BLaER1 (cell line): Measurements from ENCODE around the gene DSTYK.
A peak's percentile ranks its signal among the peaks of the same experiment; 100 is the strongest.
"Not testable (repeated sequence)": the region's sequence is repeated elsewhere in the genome, so short reads cannot be mapped to it uniquely, and the experiment has no call there.

Source experiments
- H3K27ac ChIP-seq: shearing (Covaris generic); formaldehyde crosslinking; 2 replicates; pipeline ENCODE4 v1.8.1; 2022
- H3K27me3 ChIP-seq: shearing (Covaris generic); formaldehyde crosslinking; 2 replicates; pipeline ENCODE4 v1.8.1; 2022
- H3K36me3 ChIP-seq: shearing (Covaris generic); formaldehyde crosslinking; 2 replicates; pipeline ENCODE4 v1.8.1; 2022
- H3K4me1 ChIP-seq: shearing (Covaris generic); formaldehyde crosslinking; 2 replicates; pipeline ENCODE4 v1.8.1; 2022
- H3K4me2 ChIP-seq: shearing (Covaris generic); formaldehyde crosslinking; 2 replicates; pipeline ENCODE4 v1.8.1; 2022
- H3K4me3 ChIP-seq: shearing (Covaris generic); formaldehyde crosslinking; 2 replicates; pipeline ENCODE4 v1.8.1; 2022
- H3K9ac ChIP-seq: shearing (Covaris generic); formaldehyde crosslinking; 2 replicates; pipeline ENCODE4 v1.8.1; 2022
- H3K9me3 ChIP-seq: shearing (Covaris generic); formaldehyde crosslinking; 2 replicates; pipeline ENCODE4 v1.8.1; 2022
- H4K20me1 ChIP-seq: shearing (Covaris generic); formaldehyde crosslinking; 2 replicates; pipeline ENCODE4 v1.8.1; 2022
- Cebpa-rat ChIP-seq: shearing (Covaris generic); IDR thresholded peaks from 2 replicates; pipeline ENCODE4 v1.8.1; 2022

Gene DSTYK

DNA sequence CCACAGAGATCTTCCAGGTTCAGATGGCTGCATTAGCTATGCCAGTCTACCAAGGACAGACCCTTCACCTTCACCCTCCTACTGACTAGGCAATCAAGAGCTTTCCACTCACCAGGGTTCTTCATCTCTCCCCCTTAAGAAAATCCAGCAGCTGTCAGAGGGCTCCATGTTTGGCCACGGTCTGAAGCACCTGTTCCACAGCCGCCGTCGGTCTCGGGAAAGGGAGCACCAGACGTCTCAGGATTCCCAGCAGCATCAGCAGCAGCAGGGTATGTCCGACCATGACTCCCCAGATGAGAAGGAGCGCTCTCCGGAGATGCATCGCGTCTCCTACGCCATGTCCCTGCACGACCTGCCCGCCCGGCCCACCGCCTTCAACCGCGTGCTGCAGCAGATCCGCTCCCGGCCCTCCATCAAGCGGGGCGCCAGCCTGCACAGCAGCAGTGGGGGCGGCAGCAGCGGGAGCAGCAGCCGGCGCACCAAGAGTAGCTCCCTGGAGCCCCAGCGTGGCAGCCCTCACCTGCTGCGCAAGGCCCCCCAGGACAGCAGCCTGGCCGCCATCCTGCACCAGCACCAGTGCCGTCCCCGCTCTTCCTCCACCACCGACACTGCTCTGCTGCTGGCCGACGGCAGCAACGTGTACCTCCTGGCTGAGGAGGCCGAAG, 30.0 kb upstream of the DSTYK start:
- H3K9ac ChIP-seq: no peak overlapping the region
- no peak for TF ChIP-seq Cebpa-rat
- no peak overlapping the region for H3K27ac ChIP-seq

DNA sequence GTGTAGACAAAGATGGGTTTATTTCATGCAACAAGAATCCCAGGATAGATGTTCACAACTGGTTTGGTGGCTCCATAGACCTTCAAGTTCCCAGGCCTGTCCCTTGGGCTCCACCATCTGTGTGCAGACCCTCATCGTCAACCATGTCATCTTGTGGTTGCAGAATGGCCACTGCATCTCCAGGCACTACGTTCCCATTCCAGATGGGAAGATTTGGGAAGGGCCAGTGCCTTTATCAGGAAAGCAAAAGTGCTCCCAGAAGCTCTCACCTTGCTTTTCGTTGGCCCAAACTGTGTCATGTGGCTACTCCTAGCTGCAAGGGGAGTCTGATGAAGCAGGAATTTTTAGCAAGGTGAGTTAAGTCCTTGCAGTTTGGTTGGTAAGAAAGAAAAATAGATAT, 29.1 kb upstream of the DSTYK start:
- Histone ChIP-seq H3K36me3 (no peaks in the 10 kb centered on the region), H3K4me1 (peaks cover 34% of the 10 kb centered on the region), H3K27ac (no peak overlapping the region), H3K4me3 (no peak overlapping the region), H4K20me1 (no peaks in the 10 kb centered on the region), H3K4me2 (no peak overlapping the region), H3K9ac (no peak overlapping the region), H3K9me3 (no peaks in the 10 kb centered on the region), H3K27me3 (no peaks in the 10 kb centered on the region)
- no peak for TF ChIP-seq Cebpa-rat

More for the DNA sequence above, 30.0 kb upstream of the DSTYK start:
- peaks cover 34% of the 10 kb centered on the region for H3K4me1 ChIP-seq
- H4K20me1 ChIP-seq: no peaks in the 10 kb centered on the region
- no peaks in the 10 kb centered on the region for H3K36me3 ChIP-seq
- H3K9me3 ChIP-seq: no peaks in the 10 kb centered on the region
- H3K27me3 ChIP-seq: no peaks in the 10 kb centered on the region
- H3K4me3 ChIP-seq: no peak overlapping the region
- no peak overlapping the region for H3K4me2 ChIP-seq

DNA sequence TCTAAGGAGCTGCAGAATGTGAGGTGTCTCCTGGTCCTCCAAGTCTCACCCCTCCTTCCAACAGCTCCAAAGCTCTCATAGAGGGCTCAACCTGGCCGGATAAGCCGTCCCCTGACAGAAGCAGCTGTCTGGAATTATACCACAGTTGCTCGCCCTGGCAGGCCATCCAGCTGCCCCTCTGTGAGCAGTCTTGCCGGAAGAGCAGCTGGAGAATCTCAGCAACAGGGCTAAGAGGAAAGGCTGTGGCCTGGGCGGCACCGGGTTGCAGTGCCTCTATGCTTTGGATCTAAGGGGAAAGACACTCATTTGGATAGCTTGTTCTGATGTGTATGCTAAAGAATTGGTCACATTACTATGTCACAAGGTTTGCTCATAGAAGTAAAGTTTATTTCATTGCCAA, 28.6 kb upstream of the DSTYK start:
- TF ChIP-seq Cebpa-rat: no peak
- H3K4me1 ChIP-seq: peaks cover 34% of the 10 kb centered on the region

DNA sequence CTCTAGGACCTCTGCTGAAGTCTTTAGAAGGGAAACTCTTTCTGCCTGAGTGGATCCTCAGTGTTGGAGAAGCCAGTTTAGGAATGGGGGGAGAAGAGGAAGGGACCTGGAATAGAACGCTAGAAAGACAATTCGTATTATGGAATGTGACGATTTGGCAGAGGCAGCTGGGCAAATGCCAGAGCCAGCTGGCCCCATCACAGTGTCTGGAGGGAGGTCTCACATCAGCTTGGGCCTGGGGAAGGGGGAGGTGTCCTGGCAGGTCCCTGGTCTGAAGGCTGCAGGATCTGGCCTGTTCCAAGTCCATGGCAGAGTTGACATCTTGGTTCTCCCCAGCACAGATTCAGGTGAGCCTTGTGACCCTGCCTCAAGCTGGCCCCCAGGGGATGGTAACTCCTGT, 27.6 kb upstream of the DSTYK start:
- Histone ChIP-seq H3K9ac (no peak overlapping the region), H3K4me1 (peaks cover 34% of the 10 kb centered on the region), H3K36me3 (no peaks in the 10 kb centered on the region), H3K27me3 (no peaks in the 10 kb centered on the region), H3K27ac (no peak overlapping the region), H3K4me3 (no peak overlapping the region), H4K20me1 (no peaks in the 10 kb centered on the region), H3K9me3 (no peaks in the 10 kb centered on the region), H3K4me2 (peak overlapping the region; percentile 45)
- no peak for TF ChIP-seq Cebpa-rat

More for the DNA sequence above, 28.6 kb upstream of the DSTYK start:
- no peaks in the 10 kb centered on the region for H4K20me1 ChIP-seq
- no peaks in the 10 kb centered on the region for H3K9me3 ChIP-seq
- H3K27ac ChIP-seq: no peak overlapping the region
- H3K4me2 ChIP-seq: peak overlapping the region; percentile 45
- H3K27me3 ChIP-seq: no peaks in the 10 kb centered on the region
- no peak overlapping the region for H3K4me3 ChIP-seq
- no peaks in the 10 kb centered on the region for H3K36me3 ChIP-seq
- no peak overlapping the region for H3K9ac ChIP-seq

DNA sequence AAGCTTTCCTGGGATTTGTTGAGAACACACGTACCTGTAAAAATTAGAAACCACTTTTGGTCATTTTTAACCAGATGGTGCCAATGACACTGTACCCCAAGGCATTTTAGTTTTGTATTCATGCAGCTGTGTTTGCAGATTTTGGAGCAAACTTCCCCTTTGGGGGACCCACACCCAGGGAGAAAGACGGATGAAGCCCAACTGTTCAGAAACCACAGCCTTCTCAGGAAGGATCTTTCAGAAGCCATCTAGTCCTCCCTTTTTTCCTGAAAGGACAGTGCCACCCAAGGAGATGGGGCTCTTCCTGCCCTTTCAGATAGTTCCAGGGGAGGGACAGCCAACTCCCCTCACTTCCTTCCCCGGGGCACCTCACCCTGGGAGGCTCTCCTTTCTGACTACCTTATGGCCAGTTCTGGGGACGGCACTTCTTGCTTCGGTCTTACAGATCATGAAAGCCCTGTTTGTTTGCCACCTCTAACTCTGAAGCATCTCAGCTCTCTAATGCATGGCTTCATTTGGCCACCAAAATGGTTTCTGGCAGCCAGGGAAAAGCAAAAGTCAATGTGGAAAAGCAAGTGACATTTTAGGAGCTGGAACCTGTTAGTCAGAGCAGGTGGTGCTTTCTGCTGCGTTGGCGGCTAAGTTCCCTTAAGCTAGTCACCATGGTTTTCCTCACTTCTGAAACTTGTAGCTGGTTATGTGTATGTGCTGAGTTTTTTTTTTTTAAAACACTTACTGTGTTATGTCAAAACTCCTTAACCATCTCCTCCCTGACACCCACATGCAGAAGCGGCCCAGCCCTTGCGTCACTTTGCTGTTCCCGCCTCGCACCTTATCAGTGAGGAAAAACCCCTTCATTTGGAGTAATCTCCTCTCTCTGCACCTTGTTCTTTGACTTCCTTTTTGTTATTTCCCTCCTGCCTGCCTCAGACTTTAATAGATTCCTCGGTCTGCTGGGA, 26.3 kb upstream of the DSTYK start:
- TF ChIP-seq Cebpa-rat: no peak
- Histone ChIP-seq H3K9ac (no peak overlapping the region), H3K4me3 (no peak overlapping the region), H3K4me1 (peaks cover 34% of the 10 kb centered on the region), H3K9me3 (no peaks in the 10 kb centered on the region), H3K27me3 (no peaks in the 10 kb centered on the region), H3K27ac (no peak overlapping the region), H4K20me1 (no peaks in the 10 kb centered on the region), H3K36me3 (no peaks in the 10 kb centered on the region), H3K4me2 (peak overlapping the region; percentile 58)

DNA sequence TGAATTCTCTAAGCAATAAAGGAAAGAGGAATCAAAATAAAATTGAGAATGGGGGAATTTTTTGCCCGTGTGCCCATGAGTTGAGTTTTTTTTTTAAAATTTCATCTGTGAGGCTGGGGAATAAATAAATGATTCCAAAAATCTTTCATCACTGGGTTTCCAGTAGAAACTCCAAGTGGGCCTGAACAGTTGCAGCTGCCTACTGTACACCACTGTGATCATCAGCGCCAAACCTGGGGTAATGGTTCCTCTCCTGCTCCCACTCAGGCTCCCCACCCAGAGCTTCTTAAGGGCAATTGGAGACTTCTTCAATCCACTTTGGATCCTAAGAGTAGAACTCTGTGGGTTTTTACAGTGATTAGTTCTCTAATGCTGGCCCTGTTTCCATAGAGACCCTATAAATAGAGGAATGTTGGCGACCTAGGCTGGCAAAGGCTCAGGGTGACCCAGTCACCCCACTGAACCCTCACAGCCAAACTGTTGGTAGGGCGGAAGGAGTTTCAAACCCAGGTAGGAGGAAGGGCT, 25.5 kb upstream of the DSTYK start:
- Histone ChIP-seq H4K20me1 (no peaks in the 10 kb centered on the region), H3K9ac (no peak overlapping the region), H3K27me3 (no peaks in the 10 kb centered on the region), H3K27ac (no peak overlapping the region), H3K9me3 (no peaks in the 10 kb centered on the region), H3K4me3 (no peak overlapping the region), H3K4me2 (peak overlapping the region; percentile 58; the same call in 1 of the 2 replicates), H3K36me3 (no peaks in the 10 kb centered on the region), H3K4me1 (peaks cover 34% of the 10 kb centered on the region)
- TF ChIP-seq Cebpa-rat: no peak

DNA sequence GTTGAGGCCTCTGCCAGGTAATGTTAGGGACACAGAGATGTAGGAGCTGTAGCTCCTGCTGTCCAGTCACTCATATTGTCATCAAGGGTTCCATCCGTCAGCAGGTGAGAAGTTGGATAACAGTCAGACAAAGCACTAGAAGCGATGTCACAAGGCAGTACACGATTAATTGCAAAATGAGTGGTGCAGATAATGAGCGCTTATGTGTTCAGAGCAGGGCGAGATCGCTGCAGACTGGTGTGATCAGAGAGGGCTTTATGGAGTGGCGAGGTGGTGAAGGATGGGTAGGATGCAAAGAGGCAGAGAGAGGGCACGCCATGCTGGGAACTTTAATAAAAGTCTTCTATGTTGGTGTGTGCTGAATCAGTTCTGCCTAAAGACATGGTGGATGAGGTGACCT, 25.0 kb upstream of the DSTYK start:
- no peak overlapping the region for H3K4me3 ChIP-seq
- no peaks in the 10 kb centered on the region for H3K36me3 ChIP-seq
- H3K4me2 ChIP-seq: no peak overlapping the region
- peaks cover 34% of the 10 kb centered on the region for H3K4me1 ChIP-seq
- no peak for TF ChIP-seq Cebpa-rat
- H3K9ac ChIP-seq: no peak overlapping the region
- H3K9me3 ChIP-seq: no peaks in the 10 kb centered on the region
- H3K27me3 ChIP-seq: peaks cover 2% of the 10 kb centered on the region; the same call in 1 of the 2 replicates
- no peak overlapping the region for H3K27ac ChIP-seq
- no peaks in the 10 kb centered on the region for H4K20me1 ChIP-seq

DNA sequence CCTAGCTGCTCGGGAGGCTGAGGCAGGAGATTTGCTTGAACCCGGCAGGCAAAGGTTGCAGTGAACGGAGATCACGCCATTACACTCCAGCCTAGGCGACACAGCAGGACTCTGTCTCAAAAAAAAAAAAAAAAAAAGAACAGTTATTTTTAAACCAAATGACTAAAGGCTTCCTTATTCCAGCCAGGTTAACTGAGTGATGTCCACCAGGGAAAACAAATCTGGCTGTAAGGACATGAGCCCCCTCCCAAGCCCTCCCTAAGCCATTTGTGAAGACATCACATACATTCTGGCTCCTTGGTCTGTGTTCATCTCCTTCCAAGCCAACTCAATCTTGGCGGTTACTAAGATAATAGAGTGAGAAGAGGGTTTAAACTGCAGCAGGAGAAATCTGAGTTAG, 24.4 kb upstream of the DSTYK start:
- Histone ChIP-seq H3K9ac (no peak overlapping the region), H3K4me3 (no peak overlapping the region), H3K27ac (no peak overlapping the region), H3K27me3 (peaks cover 6% of the 10 kb centered on the region; the same call in 1 of the 2 replicates), H3K4me1 (peaks cover 34% of the 10 kb centered on the region), H3K9me3 (no peaks in the 10 kb centered on the region), H4K20me1 (no peaks in the 10 kb centered on the region), H3K4me2 (no peak overlapping the region), H3K36me3 (no peaks in the 10 kb centered on the region)
- TF ChIP-seq Cebpa-rat: no peak

DNA sequence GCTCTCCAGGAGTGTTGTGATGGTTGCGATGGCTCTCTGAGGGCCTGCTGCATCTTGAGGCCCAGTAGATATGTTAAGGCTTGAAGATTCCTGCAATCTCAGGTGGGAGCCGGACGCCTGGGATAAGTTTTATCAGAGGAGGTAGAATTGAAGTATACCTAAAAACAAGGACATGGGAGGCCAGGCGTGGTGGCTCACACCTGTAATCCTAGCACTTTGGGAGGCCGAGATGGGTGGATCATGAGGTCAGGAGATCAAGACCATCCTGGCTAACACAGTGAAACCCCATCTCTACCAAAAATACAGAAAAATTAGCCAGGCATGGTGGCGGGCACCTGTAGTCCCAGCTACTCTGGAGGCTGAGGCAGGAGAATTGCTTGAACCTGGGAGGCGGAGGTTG, 22.5 kb upstream of the DSTYK start:
- H4K20me1 ChIP-seq, H3K9ac ChIP-seq, H3K4me3 ChIP-seq, H3K4me2 ChIP-seq, H3K36me3 ChIP-seq, H3K9me3 ChIP-seq, H3K27ac ChIP-seq: not testable (repeated sequence)
- peaks cover 23% of the 10 kb centered on the region for H3K27me3 ChIP-seq
- peaks cover 35% of the 10 kb centered on the region for H3K4me1 ChIP-seq

DNA sequence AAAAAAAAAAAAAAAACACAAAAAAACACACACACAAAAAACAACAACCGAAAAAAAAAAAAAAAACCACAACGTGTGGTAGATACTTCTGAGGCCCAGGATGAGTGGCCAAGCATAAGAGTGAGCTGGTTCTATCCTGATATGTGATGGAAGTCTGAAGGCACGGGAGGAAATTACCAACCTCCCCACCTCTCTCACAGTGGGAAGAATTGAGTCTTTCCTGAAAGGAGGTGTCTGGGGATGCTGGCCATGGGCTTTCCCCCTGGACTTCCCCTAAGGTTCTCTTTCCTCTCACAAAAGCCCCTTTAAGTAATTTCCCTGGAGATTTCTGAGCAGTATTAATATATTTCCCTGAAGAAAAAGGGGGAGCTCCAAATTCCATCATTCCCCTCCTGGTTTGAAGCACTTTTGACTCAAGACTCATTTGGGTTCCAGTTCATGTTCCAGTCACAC, 21.5 kb upstream of the DSTYK start:
- Histone ChIP-seq H3K4me3 (no peak overlapping the region), H3K36me3 (no peaks in the 10 kb centered on the region), H3K4me1 (peaks cover 36% of the 10 kb centered on the region), H3K9ac (no peak overlapping the region), H3K4me2 (no peak overlapping the region), H3K27me3 (peaks cover 33% of the 10 kb centered on the region), H3K9me3 (no peaks in the 10 kb centered on the region), H3K27ac (no peak overlapping the region), H4K20me1 (peaks cover 15% of the 10 kb centered on the region; the same call in 1 of the 2 replicates)
- no peak for TF ChIP-seq Cebpa-rat
